Heart right ventricle (tissue), 16 donors: ENCODE results near the gene CD79B. TPM values are rescaled to one million over a fixed set of nuclear protein-coding genes. Genes with fewer than 3 reads are reported as not detected.

Experiments
- ATAC-seq, 8 donors: fragments of 200-7000 bp; cut with Tn5 transposase; one replicate each; pipeline ENCODE4 v1.9.1; 2020; ENCODE audit warnings: mild to moderate bottlenecking in 8 of 8, moderate library complexity in 8 of 8, moderate number of reproducible peaks in 1 of 8
- DNase-seq, 2 donors: peaks; one replicate each; pipeline ENCODE4 v3.0.0-alpha.2; 2020
- H3K27ac ChIP-seq, 10 donors: fragments of 200-600 bp; sonication (generic) in 2 of 10; one replicate each; pipeline versions ENCODE4 v1.5.0 to v1.8.0; 2020 to 2022; ENCODE audit warnings: mild to moderate bottlenecking in 3 of 10
- H3K27me3 ChIP-seq, 7 donors: fragments of 200-600 bp; one replicate each; pipeline ENCODE4 v1.8.0; 2021 to 2022; ENCODE audit warnings: mild to moderate bottlenecking in 2 of 7
- H3K36me3 ChIP-seq, 9 donors: fragments of 200-600 bp; sonication (generic) in 1 of 9; one replicate each; pipeline versions ENCODE4 v1.5.0 to v1.8.0; 2020 to 2022; ENCODE audit warnings: mild to moderate bottlenecking in 2 of 9
- H3K4me1 ChIP-seq, 9 donors: fragments of 200-600 bp; sonication (generic) in 1 of 9; one replicate each; pipeline versions ENCODE4 v1.5.0 to v1.8.0; 2020 to 2022; ENCODE audit warnings: mild to moderate bottlenecking in 4 of 9
- H3K4me3 ChIP-seq, 10 donors: fragments of 200-600 bp; sonication (generic) in 2 of 10; one replicate each; pipeline versions ENCODE4 v1.5.0 to v1.8.0; 2020 to 2022; ENCODE audit warnings: mild to moderate bottlenecking in 7 of 10, moderate library complexity in 2 of 10
- H3K9me3 ChIP-seq, 11 donors: fragments of 200-600 bp in 10 of 11; sonication (generic) in 2 of 11; one replicate each; pipeline versions ENCODE4 v1.5.0 to v1.8.0; 2013 to 2022; ENCODE audit warnings: mild to moderate bottlenecking in 2 of 11, control low read depth in 1 of 11, moderate library complexity in 1 of 11
- WGBS, 2 donors: extraction: QIAGEN DNeasy Blood & Tissue Kit; methylation state at CpG; one replicate each; pipeline ENCODE4 v1.1.7; 2013; ENCODE audit warnings: inconsistent platforms in 1 of 2; 5-methylcytosine and 5-hydroxymethylcytosine counted together
- intact Hi-C, 10 donors: fragments of 100-400 bp; cut with DNase I; formaldehyde crosslinking; loops; one replicate each; pipeline versions ENCODE4 v1.11.1 to v1.14.2; 2022
- polyA plus RNA-seq, 2 donors: library from polyadenylated mRNA; stranded (reverse); fragments of 200-250 nt; gene quantifications; one replicate each; pipeline ENCODE4 v1.2.3, GENCODE V29; 2013
- total RNA-seq, 10 donors: library from RNA; stranded (reverse); fragmentation: NEBNext Ultra II Directional in 3 of 10; extraction: Animal tissue kit (Norgen Biotek cat#: 25700) in 3 of 10; gene quantifications; one replicate each; pipeline versions ENCODE4 v1.2.1 to v1.2.4, GENCODE V29; 2021 to 2023
- TF ChIP-seq, protein P1 (sequence below), 9 donors: fragments of 200-600 bp; sonication (generic) in 2 of 9; IDR thresholded peaks; one replicate each; pipeline versions ENCODE4 v1.5.0 to v1.8.0; 2021 to 2022; ENCODE audit warnings: antibody characterized with exemption in 9 of 9, mild to moderate bottlenecking in 5 of 9, moderate library complexity in 1 of 9
- donor health status: Arrhythmogenic right ventricular cardiomyopathy.
- donor health status: ischemic (EF 13 %, LVEDD 7.1; RV severe dilation, severe dysfunction).
- donor health status: healthy with polysubstance abuse.
- donor health status: DM: no; HTN: yes; CAD: no.
- donor health status: DM: no; HTN: no; CAD: no.
- donor health status: ischemic (EF 25% LVEDD 6.9; RV normal size, moderate dysfunction).
- donor health status: ischemic (EF 25% LVEDD 5.7; RV mildly dilated, moderate dysfunction).
- donor health status: healthy.
- donor health status: DM: yes; HTN: yes; CAD: no.
- donor health status: Ischemic cardiomyopathy.
- donor health status: ischemic (EF 35%, LVEDD 5.7; RV mildly dilated, moderate dysfunction).
- donor health status: nonischemic (EF 11% LVEDD 7.7; RV severe dilation, severe dysfunction).
- donor health status: DM: yes; HTN: yes; CAD: no.
- donor health status: PGD.
- donor health status: ischemic (EF 29% LVEDD 5.4; RV normal size, mild dysfunction).
- donor health status: nonischemic (EF 23%, LVEDD 6.1; RV moderate dilation, normal function).

The CD79B gene
- total and polyA plus RNA-seq, 12 donors = 2.2 to 11.6 (median 3.9) TPM

DNA sequence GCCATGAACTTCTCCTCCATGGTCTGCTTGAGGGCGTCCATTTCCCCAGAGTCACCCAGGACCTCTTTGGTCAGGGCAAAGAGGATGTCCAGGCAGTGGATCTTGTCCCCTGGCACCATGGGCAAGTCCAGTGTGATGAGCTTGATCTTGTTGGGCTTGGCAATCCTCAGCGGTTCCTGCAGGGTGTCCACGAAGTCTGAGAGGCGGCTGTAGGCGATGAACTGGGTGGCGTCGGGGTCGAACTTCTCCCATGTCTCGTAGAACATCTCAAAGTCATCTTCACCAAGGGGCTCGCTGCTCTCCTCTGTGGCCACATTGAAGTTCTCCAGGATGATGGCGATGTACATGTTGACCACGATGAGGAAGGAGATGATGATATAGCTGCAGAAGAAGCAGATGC lies 9.0 kb upstream of the CD79B start:
- H3K27ac ChIP-seq = no peak overlapping the region
- ATAC-seq = no peak
- no peaks in the 10 kb centered on the region for H3K9me3 ChIP-seq
- intact Hi-C loops = no loop called here
- WGBS, 2 donors = 97% methylated on average over 12 of the region's 12 CpGs
- TF ChIP-seq, protein P1, sequence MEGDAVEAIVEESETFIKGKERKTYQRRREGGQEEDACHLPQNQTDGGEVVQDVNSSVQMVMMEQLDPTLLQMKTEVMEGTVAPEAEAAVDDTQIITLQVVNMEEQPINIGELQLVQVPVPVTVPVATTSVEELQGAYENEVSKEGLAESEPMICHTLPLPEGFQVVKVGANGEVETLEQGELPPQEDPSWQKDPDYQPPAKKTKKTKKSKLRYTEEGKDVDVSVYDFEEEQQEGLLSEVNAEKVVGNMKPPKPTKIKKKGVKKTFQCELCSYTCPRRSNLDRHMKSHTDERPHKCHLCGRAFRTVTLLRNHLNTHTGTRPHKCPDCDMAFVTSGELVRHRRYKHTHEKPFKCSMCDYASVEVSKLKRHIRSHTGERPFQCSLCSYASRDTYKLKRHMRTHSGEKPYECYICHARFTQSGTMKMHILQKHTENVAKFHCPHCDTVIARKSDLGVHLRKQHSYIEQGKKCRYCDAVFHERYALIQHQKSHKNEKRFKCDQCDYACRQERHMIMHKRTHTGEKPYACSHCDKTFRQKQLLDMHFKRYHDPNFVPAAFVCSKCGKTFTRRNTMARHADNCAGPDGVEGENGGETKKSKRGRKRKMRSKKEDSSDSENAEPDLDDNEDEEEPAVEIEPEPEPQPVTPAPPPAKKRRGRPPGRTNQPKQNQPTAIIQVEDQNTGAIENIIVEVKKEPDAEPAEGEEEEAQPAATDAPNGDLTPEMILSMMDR (IDR thresholded peaks at IDR 0.05) = no peak
- H3K4me1 ChIP-seq = peaks cover 0 to 5% (median 0%) of the 10 kb centered on the region in 9 donors
- no peak overlapping the region for H3K4me3 ChIP-seq
- no peaks in the 10 kb centered on the region for H3K36me3 ChIP-seq
- H3K27me3 ChIP-seq = no peaks in the 10 kb centered on the region
- no peak for DNase-seq

DNA sequence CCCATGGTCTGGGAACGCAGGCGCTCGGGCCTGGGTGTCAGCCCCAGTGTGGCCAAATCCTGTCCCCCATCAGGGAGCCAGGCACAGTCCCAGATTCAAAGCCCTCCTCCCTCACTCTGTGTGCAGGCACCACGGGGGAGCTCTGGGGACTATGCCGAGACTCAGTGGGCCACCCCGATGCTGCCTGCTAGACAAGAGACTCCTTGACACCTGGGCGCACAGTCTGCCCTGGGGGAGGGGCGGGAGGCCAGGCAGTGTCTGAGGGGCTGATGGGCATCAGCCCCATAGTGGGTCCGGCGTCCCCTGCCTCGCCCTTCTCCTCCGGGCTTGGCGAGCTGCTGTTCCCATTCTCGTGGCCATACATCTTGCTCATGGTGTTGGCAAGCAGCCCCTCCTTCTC lies 8.5 kb upstream of the CD79B start:
- Histone ChIP-seq H3K4me3 (no peak overlapping the region), H3K27ac (no peak overlapping the region), H3K9me3 (no peaks in the 10 kb centered on the region), H3K36me3 (no peaks in the 10 kb centered on the region), H3K27me3 (no peaks in the 10 kb centered on the region), H3K4me1 (peaks cover 0 to 5% (median 0%) of the 10 kb centered on the region in 9 donors)
- ATAC-seq = no peak
- TF ChIP-seq, protein P1 (IDR thresholded peaks at IDR 0.05) = no peak
- intact Hi-C loops = no loop called here
- 93 to 96% methylated on average over 14 of the region's 14 CpGs for WGBS, 2 donors
- DNase-seq = no peak

DNA sequence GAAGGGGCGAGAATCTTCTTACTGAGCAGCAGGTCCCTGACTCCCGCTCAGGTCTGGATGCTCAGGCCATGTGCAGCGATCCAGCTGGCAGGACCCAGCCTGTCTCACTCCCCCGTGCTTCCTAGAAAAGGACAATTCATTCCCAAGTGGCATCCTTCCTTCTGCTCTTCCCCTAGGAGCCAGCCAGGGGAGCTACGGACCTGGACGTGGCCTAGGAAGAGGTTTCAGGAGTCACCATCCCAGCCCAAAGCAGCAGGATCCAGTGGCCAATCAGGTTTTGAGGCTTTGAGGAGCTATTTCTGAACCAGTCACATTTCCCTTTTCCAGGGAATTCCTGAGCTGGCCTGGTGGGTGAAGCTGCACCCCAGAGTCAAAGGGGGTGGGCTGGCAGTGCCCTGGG lies 7.8 kb upstream of the CD79B start:
- Histone ChIP-seq H3K4me3 (no peak overlapping the region), H3K27me3 (no peaks in the 10 kb centered on the region), H3K36me3 (no peaks in the 10 kb centered on the region), H3K9me3 (no peaks in the 10 kb centered on the region), H3K4me1 (peaks cover 0 to 5% (median 0%) of the 10 kb centered on the region in 9 donors), H3K27ac (no peak overlapping the region)
- TF ChIP-seq, protein P1 (IDR thresholded peaks at IDR 0.05) = no peak
- intact Hi-C loops = no loop called here
- DNase-seq (no peak), ATAC-seq (no peak)
- 63 to 65% methylated on average over 6 of the region's 6 CpGs for WGBS, 2 donors

DNA sequence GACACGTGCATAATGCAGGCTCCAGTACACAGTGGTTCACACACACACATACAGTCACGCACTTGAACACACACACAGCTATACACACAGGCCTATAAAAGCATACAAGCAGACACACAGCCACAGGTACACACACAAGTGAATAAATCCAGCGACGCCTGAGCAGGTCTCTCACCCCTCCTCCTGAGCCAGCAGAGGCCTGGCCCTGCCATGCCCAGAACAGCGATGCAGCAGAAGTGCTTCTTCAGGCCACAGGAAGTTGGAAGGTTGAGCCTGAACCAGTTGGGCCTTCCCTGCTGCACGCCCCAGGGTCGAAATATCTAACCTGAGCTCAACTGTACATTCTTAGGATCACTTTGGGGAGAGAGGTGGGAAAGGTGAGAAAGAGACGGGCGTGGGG lies 7.3 kb upstream of the CD79B start:
- Histone ChIP-seq H3K27me3 (no peaks in the 10 kb centered on the region), H3K4me1 (peaks cover 0 to 5% (median 0%) of the 10 kb centered on the region in 9 donors), H3K4me3 (no peak overlapping the region), H3K27ac (no peak overlapping the region), H3K36me3 (no peaks in the 10 kb centered on the region), H3K9me3 (no peaks in the 10 kb centered on the region)
- no peak for ATAC-seq
- no peak for DNase-seq
- intact Hi-C loops = no loop called here
- TF ChIP-seq, protein P1 (IDR thresholded peaks at IDR 0.05) = no peak
- 93% methylated on average over 9 of the region's 9 CpGs for whole genome bisulfite sequencing, 2 donors
